Measurements from ENCODE around the gene TMEM218. TPM values are rescaled to one million over a fixed set of nuclear protein-coding genes. Genes with fewer than 3 reads are reported as not detected.

The TMEM218 gene
- total RNA-seq, 1 donor from 2014 or later: 6.0 TPM

Other genes with a start within 250 kb of the TMEM218 start
- gene ROBO3, start 246.2 kb downstream of the TMEM218 start, total RNA-seq: 4.6 TPM
- gene ROBO4, start 213.8 kb downstream of the TMEM218 start, total RNA-seq: 27.6 TPM
- gene HEPN1, start 192.4 kb downstream of the TMEM218 start, total RNA-seq: not detected
- gene HEPACAM, start 175.6 kb downstream of the TMEM218 start, total RNA-seq: 0.41 TPM
- gene CCDC15, start 157.4 kb downstream of the TMEM218 start, total RNA-seq: 0.38 TPM
- gene SLC37A2, start 48.3 kb downstream of the TMEM218 start, total RNA-seq: 4.2 TPM
- gene PKNOX2, start 53.1 kb upstream of the TMEM218 start, total RNA-seq: 9.1 TPM

All from Right ventricle myocardium inferior (tissue), 1 donor.